AG04449 (cell line): ENCODE results near the gene SOCS6.
"Not testable (repeated sequence)": the region's sequence is repeated elsewhere in the genome, so short reads cannot be mapped to it uniquely, and the experiment has no call there.

ENCODE experiments used
- CTCF ChIA-PET: fragments of 350-600 bp; formaldehyde crosslinking; extraction: SDS; loops from one replicate; lab custom pipeline; 2021; ENCODE audit warnings: antibody characterized with exemption; lab: Yijun Ruan, JAX
- POLR2A ChIA-PET: fragments of 400-600, 350-600 bp; formaldehyde crosslinking; extraction: SDS; loops from one replicate; lab custom pipeline; 2020; ENCODE audit warnings: antibody characterized with exemption, inconsistent platforms; lab: Yijun Ruan, JAX
- DNase-seq: peaks from one replicate; pipeline ENCODE4 v3.0.0-alpha.2; 2010; ENCODE audit warnings: low read depth, low spot score
- H3K4me3 ChIP-seq: 2 replicates; pipeline ENCODE4 v1.5.1; 2011; ENCODE audit warnings: low read depth, mild to moderate bottlenecking, control low read depth, low read length
- CTCF ChIP-seq: IDR thresholded peaks from one replicate; pipeline ENCODE4 v1.5.1; 2011; ENCODE audit warnings: mild to moderate bottlenecking, moderate library complexity, low read length, control low read depth, inconsistent platforms; ENCODE audit not compliant: insufficient read depth; ENCODE audit errors: missing control alignments

Gene SOCS6

DNA sequence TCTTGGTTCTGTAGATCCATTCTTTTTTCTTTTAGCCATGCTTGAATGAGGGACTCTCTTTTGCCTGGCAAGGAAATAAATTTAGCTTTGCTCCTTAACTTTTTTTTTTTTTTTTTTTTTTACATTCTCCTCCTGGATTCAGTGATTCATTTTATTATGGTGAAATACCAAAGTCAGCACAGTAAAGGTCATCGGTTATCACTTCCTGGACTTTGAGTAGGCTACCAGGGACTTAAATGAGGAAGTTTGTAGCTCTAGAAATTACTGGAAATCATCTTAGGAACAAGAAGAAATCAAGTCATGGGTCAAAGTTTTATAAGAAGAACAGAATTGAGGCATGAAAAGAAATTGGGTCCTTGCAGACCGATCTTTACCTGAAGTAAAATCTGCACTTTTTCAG is 75.0 kb downstream of the SOCS6 start:
- ChIA-PET POLR2A (interaction anchor here (0.6 to 1.5 kb wide), 3 partner anchors 9 to 71 kb away, joined by 3 to 4 read pairs (median 3); no protein-coding TSS in a partner anchor), CTCF (interaction anchor here (0.8 kb wide), 1 partner anchor 169 kb away, joined by 3 read pairs; no protein-coding TSS in a partner anchor)
- no peak for DNase-seq
- H3K4me3 ChIP-seq = no peak overlapping the region
- no peak for TF ChIP-seq CTCF

GRCh38 chr18:70365361-70365760 is 76.5 kb downstream of the SOCS6 start:
- no peak for TF ChIP-seq CTCF
- no peak for DNase-seq
- no peak overlapping the region for H3K4me3 ChIP-seq
- CTCF ChIA-PET = no interaction called here
- POLR2A ChIA-PET = interaction anchor here (0.7 kb wide), 1 partner anchor 65 kb away, joined by 3 read pairs; no protein-coding TSS in a partner anchor

DNA sequence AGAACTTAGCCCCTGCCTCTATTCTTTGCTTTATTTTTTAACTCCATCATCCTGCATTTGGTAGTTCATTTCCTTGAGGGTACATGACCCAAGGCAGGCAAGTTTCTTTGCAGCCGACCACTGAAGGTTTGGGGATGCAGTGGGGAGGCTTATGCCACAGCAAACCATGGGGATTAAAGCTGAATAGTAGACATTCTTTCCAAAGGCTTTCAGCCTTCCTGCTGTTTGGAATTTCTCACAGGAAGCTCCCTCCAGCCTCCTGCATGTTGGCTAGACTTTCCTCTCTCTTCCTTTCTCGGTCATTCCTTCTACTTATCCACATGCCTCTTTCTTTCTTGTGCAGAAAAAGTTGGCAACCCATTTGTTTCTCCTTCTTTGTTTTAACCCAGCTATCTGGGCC is 77.3 kb downstream of the SOCS6 start:
- H3K4me3 ChIP-seq = no peak overlapping the region
- CTCF ChIA-PET = interaction anchor here (0.6 kb wide), 1 partner anchor 67 kb away, joined by 3 read pairs; no protein-coding TSS in a partner anchor
- DNase-seq = no peak
- POLR2A ChIA-PET = no interaction called here
- no peak for TF ChIP-seq CTCF

DNA sequence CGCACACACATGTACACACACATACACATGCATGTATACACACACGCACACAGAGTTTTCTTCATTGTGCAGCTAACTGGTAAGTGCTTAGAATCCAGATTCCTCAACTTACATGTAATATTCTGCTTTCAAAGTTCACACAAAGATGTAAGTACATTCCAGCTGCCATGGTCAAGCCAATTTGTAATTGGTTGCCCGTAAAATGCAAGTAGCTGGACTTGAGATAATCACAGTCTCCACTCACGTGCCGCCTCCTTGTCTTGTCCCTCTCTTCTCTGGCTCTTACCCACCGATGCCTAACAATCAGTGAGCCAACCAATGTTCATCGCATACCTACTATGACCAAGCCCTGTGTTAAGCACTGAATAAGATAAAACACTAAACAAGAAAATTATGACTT is 77.8 kb downstream of the SOCS6 start:
- POLR2A ChIA-PET = no interaction called here
- no peak overlapping the region for H3K4me3 ChIP-seq
- TF ChIP-seq CTCF = no peak
- CTCF ChIA-PET = no interaction called here
- DNase-seq = no peak

GRCh38 chr18:70367344-70367743 is 78.5 kb downstream of the SOCS6 start:
- H3K4me3 ChIP-seq, DNase-seq, CTCF ChIA-PET, POLR2A ChIA-PET: not testable (repeated sequence)

GRCh38 chr18:70368903-70369302 is 80.1 kb downstream of the SOCS6 start:
- H3K4me3 ChIP-seq = no peak overlapping the region
- POLR2A ChIA-PET = interaction anchor here (0.6 kb wide), 1 partner anchor 188 kb away, joined by 3 read pairs; no protein-coding TSS in a partner anchor
- CTCF ChIA-PET = interaction anchor here (0.6 kb wide), 1 partner anchor 65 kb away, joined by 3 read pairs; no protein-coding TSS in a partner anchor
- DNase-seq = no peak
- TF ChIP-seq CTCF = no peak
